ENCODE results near the gene SPTA1.

Gene SPTA1

GRCh38 chr1:158716335-158716734 lies 29.8 kb upstream of the SPTA1 start:
- no peaks in the 10 kb centered on the region for H3K36me3 ChIP-seq (ENCODE audit: insufficient read depth, low read length)
- no peaks in the 10 kb centered on the region for H3K79me2 ChIP-seq (ENCODE audit: insufficient read depth, low read length)
- H3K4me3 ChIP-seq (ENCODE audit: low read depth, low read length, poor library complexity, severe bottlenecking), result no peak overlapping the region
- TF ChIP-seq EZH2 (IDR thresholded peaks at IDR 0.05; ENCODE audit: borderline replicate concordance, low read length) (no peak), CTCF (IDR thresholded peaks at IDR 0.05; ENCODE audit: low read length) (no peak)
- no peaks in the 10 kb centered on the region for H3K9me2 ChIP-seq (ENCODE audit: low read depth, low read length)
- H3K27me3 ChIP-seq (ENCODE audit: insufficient read depth, low read length), result no peaks in the 10 kb centered on the region
- no peaks in the 10 kb centered on the region for H3K4me1 ChIP-seq (ENCODE audit: insufficient read depth, low read length, severe bottlenecking)
- no peak overlapping the region for H3K4me2 ChIP-seq (ENCODE audit: low read length)
- no peak overlapping the region for H3K9ac ChIP-seq (ENCODE audit: low read length)
- no peaks in the 10 kb centered on the region for H3F3A ChIP-seq (ENCODE audit: insufficient read depth, low read length)
- no peak overlapping the region for H2AFZ ChIP-seq (ENCODE audit: low read length)
- no peaks in the 10 kb centered on the region for H4K20me1 ChIP-seq (ENCODE audit: insufficient read depth, low read length)
- H3K27ac ChIP-seq (ENCODE audit: low read depth, low read length, poor library complexity, severe bottlenecking), result no peak overlapping the region
- H3K9me3 ChIP-seq (ENCODE audit: low read length), result no peaks in the 10 kb centered on the region

GRCh38 chr1:158714754-158715153 lies 28.2 kb upstream of the SPTA1 start:
- no peaks in the 10 kb centered on the region for H3K27me3 ChIP-seq (ENCODE audit: insufficient read depth, low read length)
- no peaks in the 10 kb centered on the region for H3K4me1 ChIP-seq (ENCODE audit: insufficient read depth, low read length, severe bottlenecking)
- H3K9me3 ChIP-seq (ENCODE audit: low read length), result no peaks in the 10 kb centered on the region
- no peaks in the 10 kb centered on the region for H3K36me3 ChIP-seq (ENCODE audit: insufficient read depth, low read length)
- H3F3A ChIP-seq (ENCODE audit: insufficient read depth, low read length), result no peaks in the 10 kb centered on the region
- no peak overlapping the region for H3K4me3 ChIP-seq (ENCODE audit: low read depth, low read length, poor library complexity, severe bottlenecking)
- H2AFZ ChIP-seq (ENCODE audit: low read length), result no peak overlapping the region
- no peaks in the 10 kb centered on the region for H3K79me2 ChIP-seq (ENCODE audit: insufficient read depth, low read length)
- no peak overlapping the region for H3K27ac ChIP-seq (ENCODE audit: low read depth, low read length, poor library complexity, severe bottlenecking)
- no peaks in the 10 kb centered on the region for H4K20me1 ChIP-seq (ENCODE audit: insufficient read depth, low read length)
- H3K9ac ChIP-seq (ENCODE audit: low read length), result no peak overlapping the region
- no peak for TF ChIP-seq CTCF (IDR thresholded peaks at IDR 0.05; ENCODE audit: low read length)
- no peak for TF ChIP-seq EZH2 (IDR thresholded peaks at IDR 0.05; ENCODE audit: borderline replicate concordance, low read length)
- H3K9me2 ChIP-seq (ENCODE audit: low read depth, low read length), result no peaks in the 10 kb centered on the region
- H3K4me2 ChIP-seq (ENCODE audit: low read length), result no peak overlapping the region

GRCh38 chr1:158711098-158711497 lies 24.6 kb upstream of the SPTA1 start:
- H3K9me2 ChIP-seq (ENCODE audit: low read depth, low read length), result no peaks in the 10 kb centered on the region
- no peaks in the 10 kb centered on the region for H3F3A ChIP-seq (ENCODE audit: insufficient read depth, low read length)
- H2AFZ ChIP-seq (ENCODE audit: low read length), result no peak overlapping the region
- H3K36me3 ChIP-seq (ENCODE audit: insufficient read depth, low read length), result no peaks in the 10 kb centered on the region
- no peak overlapping the region for H3K4me3 ChIP-seq (ENCODE audit: low read depth, low read length, poor library complexity, severe bottlenecking)
- H4K20me1 ChIP-seq (ENCODE audit: insufficient read depth, low read length), result no peaks in the 10 kb centered on the region
- H3K79me2 ChIP-seq (ENCODE audit: insufficient read depth, low read length), result no peaks in the 10 kb centered on the region
- H3K9me3 ChIP-seq (ENCODE audit: low read length), result no peaks in the 10 kb centered on the region
- H3K27me3 ChIP-seq (ENCODE audit: insufficient read depth, low read length), result no peaks in the 10 kb centered on the region
- no peak overlapping the region for H3K4me2 ChIP-seq (ENCODE audit: low read length)
- no peak overlapping the region for H3K9ac ChIP-seq (ENCODE audit: low read length)
- H3K4me1 ChIP-seq (ENCODE audit: insufficient read depth, low read length, severe bottlenecking), result no peaks in the 10 kb centered on the region
- no peak for TF ChIP-seq CTCF (IDR thresholded peaks at IDR 0.05; ENCODE audit: low read length)
- no peak for TF ChIP-seq EZH2 (IDR thresholded peaks at IDR 0.05; ENCODE audit: borderline replicate concordance, low read length)
- H3K27ac ChIP-seq (ENCODE audit: low read depth, low read length, poor library complexity, severe bottlenecking), result no peak overlapping the region
